ENCODE measurements around the gene NLRP12. TPM values are rescaled to one million over a fixed set of nuclear protein-coding genes. Genes with fewer than 3 reads are reported as not detected.
"Not testable (repeated sequence)": the region's sequence is repeated elsewhere in the genome, so short reads cannot be mapped to it uniquely, and the experiment has no call there.

Gene NLRP12
- total RNA-seq, 2 donors from 2014 or later, result 0.19 to 1.1 TPM

DNA sequence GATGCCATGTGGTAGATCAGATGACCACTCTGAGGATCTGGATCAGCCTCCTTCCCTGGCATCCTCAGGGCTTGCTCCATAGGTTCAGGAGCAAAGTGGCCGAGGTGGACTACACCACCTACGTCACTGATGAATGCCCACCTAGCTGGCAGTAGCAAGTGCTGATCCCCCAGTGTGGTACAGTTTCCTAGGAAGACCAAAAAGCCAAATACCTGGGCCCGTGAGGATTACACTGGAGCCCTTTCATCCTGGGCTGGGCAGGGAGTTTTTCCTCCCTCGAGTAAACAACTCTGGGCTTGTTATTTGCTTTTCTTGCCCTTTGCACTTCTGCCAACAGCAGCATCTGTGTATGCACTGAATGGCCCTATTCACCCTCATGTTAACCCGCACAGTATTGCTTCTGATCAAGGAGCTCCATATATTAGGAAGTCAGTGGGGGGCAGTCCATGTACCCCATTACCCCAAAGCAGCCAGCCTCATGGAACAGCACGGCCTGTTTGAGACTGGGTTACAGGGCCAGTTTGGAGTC lies 40.3 kb upstream of the NLRP12 start:
- DNase-seq (ENCODE audit: low spot score), result no peak
- no peak overlapping the region for H3K4me3 ChIP-seq
- TF ChIP-seq, protein P1, sequence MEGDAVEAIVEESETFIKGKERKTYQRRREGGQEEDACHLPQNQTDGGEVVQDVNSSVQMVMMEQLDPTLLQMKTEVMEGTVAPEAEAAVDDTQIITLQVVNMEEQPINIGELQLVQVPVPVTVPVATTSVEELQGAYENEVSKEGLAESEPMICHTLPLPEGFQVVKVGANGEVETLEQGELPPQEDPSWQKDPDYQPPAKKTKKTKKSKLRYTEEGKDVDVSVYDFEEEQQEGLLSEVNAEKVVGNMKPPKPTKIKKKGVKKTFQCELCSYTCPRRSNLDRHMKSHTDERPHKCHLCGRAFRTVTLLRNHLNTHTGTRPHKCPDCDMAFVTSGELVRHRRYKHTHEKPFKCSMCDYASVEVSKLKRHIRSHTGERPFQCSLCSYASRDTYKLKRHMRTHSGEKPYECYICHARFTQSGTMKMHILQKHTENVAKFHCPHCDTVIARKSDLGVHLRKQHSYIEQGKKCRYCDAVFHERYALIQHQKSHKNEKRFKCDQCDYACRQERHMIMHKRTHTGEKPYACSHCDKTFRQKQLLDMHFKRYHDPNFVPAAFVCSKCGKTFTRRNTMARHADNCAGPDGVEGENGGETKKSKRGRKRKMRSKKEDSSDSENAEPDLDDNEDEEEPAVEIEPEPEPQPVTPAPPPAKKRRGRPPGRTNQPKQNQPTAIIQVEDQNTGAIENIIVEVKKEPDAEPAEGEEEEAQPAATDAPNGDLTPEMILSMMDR (IDR thresholded peaks at IDR 0.05), result no peak
- peaks cover 0 to 22% of the 10 kb centered on the region in 2 donors for H3K4me1 ChIP-seq
- no peaks in the 10 kb centered on the region for H3K9me3 ChIP-seq
- H3K36me3 ChIP-seq, result no peaks in the 10 kb centered on the region
- H3K27me3 ChIP-seq, result no peaks in the 10 kb centered on the region
- H3K27ac ChIP-seq, result no peak overlapping the region

- Histone ChIP-seq H3K9me3 (no peaks in the 10 kb centered on the region), H3K36me3 (no peaks in the 10 kb centered on the region), H3K4me3 (no peak overlapping the region), H3K4me1 (peaks cover 0 to 17% of the 10 kb centered on the region in 2 donors), H3K27me3 (no peaks in the 10 kb centered on the region), H3K27ac (no peak overlapping the region)
- no peak for DNase-seq (ENCODE audit: low spot score)
- TF ChIP-seq, protein P1 (IDR thresholded peaks at IDR 0.05), result no peak
These were observed 29.6 kb upstream of the NLRP12 start for GRCh38 chr19:53853707-53854106.

DNA sequence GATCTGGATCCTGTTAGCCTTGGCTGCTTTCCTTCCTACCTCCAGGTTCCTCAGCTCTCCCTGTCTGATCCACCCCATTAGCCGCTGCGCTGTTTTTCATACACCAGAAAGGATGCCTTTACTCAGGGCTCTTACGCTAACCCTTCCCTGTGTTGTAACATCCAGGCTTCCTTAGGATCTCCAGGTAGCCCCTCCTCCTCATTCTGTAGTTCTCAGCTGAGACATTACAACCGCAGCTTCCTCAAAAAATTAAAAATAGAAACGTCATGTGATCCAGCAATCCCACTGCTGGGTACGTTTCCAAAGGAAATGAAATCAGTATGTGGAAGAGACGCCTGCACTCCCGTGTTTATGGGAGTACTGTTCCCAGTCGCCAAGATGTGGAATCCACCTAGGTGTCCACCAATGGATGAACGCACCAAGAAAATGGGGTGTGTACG lies 25.1 kb upstream of the NLRP12 start:
- H3K27ac ChIP-seq, result peak overlapping the region; percentile 26 to 40
- no peak overlapping the region for H3K4me3 ChIP-seq
- no peaks in the 10 kb centered on the region for H3K27me3 ChIP-seq
- TF ChIP-seq, protein P1 (IDR thresholded peaks at IDR 0.05), result no peak
- no peak for DNase-seq (ENCODE audit: low spot score)
- no peaks in the 10 kb centered on the region for H3K9me3 ChIP-seq
- no peaks in the 10 kb centered on the region for H3K36me3 ChIP-seq
- H3K4me1 ChIP-seq, result peaks cover 0 to 15% of the 10 kb centered on the region in 2 donors

- Histone ChIP-seq H3K4me3 (no peak overlapping the region), H3K9me3 (no peaks in the 10 kb centered on the region), H3K27ac (no peak overlapping the region), H3K27me3 (no peaks in the 10 kb centered on the region), H3K36me3 (no peaks in the 10 kb centered on the region), H3K4me1 (peaks cover 0 to 14% of the 10 kb centered on the region in 2 donors)
- TF ChIP-seq, protein P1 (IDR thresholded peaks at IDR 0.05), result no peak
- DNase-seq (ENCODE audit: low spot score), result no peak
These were observed 23.4 kb upstream of the NLRP12 start for GRCh38 chr19:53847555-53847954.

DNA sequence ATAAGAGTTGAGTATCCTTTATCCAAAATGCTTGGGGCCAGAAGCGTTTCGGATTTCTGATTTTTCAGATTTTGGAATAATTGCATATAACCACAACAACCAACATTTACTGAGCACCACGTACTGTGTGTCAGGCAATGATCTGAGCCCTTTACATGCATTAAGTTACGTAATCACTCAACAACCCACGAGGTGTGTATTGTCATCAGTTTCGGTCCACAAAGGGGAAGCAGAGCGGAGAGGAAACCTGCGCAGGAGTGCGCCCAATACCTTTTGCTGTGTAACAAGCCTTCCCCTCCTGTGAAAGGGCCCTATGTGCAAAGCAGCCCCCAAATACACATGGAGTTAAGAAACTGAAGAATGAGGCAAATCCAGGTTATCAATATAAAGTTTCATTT lies 20.7 kb upstream of the NLRP12 start:
- H3K4me3 ChIP-seq, result no peak overlapping the region
- H3K4me1 ChIP-seq, result peaks cover 0 to 11% of the 10 kb centered on the region in 2 donors
- no peak for DNase-seq (ENCODE audit: low spot score)
- no peaks in the 10 kb centered on the region for H3K9me3 ChIP-seq
- no peaks in the 10 kb centered on the region for H3K36me3 ChIP-seq
- H3K27me3 ChIP-seq, result no peaks in the 10 kb centered on the region
- TF ChIP-seq, protein P1 (IDR thresholded peaks at IDR 0.05), result no peak
- no peak overlapping the region for H3K27ac ChIP-seq

- peaks cover 0 to 11% of the 10 kb centered on the region in 2 donors for H3K4me1 ChIP-seq
- H3K27me3 ChIP-seq; H3K27ac ChIP-seq; DNase-seq (ENCODE audit: low spot score); H3K9me3 ChIP-seq; H3K4me3 ChIP-seq; H3K36me3 ChIP-seq: not testable (repeated sequence)
These were observed 16.8 kb upstream of the NLRP12 start for GRCh38 chr19:53840914-53841313.

- not testable (repeated sequence) for H3K4me3 ChIP-seq; H3K36me3 ChIP-seq; H3K27ac ChIP-seq; H3K27me3 ChIP-seq; DNase-seq (ENCODE audit: low spot score); H3K9me3 ChIP-seq
- peaks cover 0 to 11% of the 10 kb centered on the region in 2 donors for H3K4me1 ChIP-seq
These were observed 16.1 kb upstream of the NLRP12 start for GRCh38 chr19:53840241-53840640.

DNA sequence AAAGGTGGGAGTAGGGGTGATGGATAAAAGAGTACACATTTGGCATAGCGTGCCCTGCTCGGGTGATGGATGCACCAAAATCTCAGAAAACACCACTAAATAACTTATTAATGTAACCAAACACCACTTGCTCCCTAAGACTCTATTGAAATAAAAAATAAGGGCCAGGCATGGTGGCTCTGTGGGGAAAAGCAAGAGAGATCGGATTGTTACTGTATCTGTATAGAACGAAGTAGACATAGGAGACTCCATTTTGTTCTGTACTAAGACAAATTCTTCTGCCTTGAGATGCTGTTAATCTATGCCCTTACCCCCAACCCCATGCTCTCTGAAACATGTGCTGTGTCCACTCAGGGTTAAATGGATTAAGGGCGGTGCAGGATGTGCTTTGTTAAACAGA lies 14.3 kb upstream of the NLRP12 start:
- H3K27me3 ChIP-seq; H3K36me3 ChIP-seq; H3K4me3 ChIP-seq; DNase-seq (ENCODE audit: low spot score); H3K27ac ChIP-seq; H3K9me3 ChIP-seq: not testable (repeated sequence)
- peaks cover 0 to 11% of the 10 kb centered on the region in 2 donors for H3K4me1 ChIP-seq

GRCh38 chr19:53832861-53833260 lies 8.7 kb upstream of the NLRP12 start:
- H3K9me3 ChIP-seq; H3K4me3 ChIP-seq; H3K27ac ChIP-seq; H3K36me3 ChIP-seq; DNase-seq (ENCODE audit: low spot score); H3K27me3 ChIP-seq; H3K4me1 ChIP-seq: not testable (repeated sequence)
